KMS-11 (cell line): Measurements from ENCODE around the gene NPEPL1.

Source experiments
- H2AFZ ChIP-seq: fragments of 200-600 bp; sonication (generic); 2 replicates; pipeline ENCODE4 v1.6.1; 2016; ENCODE audit warnings: antibody characterized with exemption, mixed run types, low read depth
- H3K27ac ChIP-seq: fragments of 200-600 bp; sonication (generic); 2 replicates; pipeline ENCODE4 v1.6.1; 2016; ENCODE audit warnings: mild to moderate bottlenecking, mixed run types
- H3K27me3 ChIP-seq: fragments of 200-600 bp; sonication (generic); 2 replicates; pipeline ENCODE4 v1.6.1; 2017; ENCODE audit warnings: mild to moderate bottlenecking, low read depth, mixed run types, moderate library complexity; ENCODE audit not compliant: insufficient read depth
- H3K36me3 ChIP-seq: fragments of 200-600 bp; sonication (generic); 2 replicates; pipeline ENCODE4 v1.6.1; 2017; ENCODE audit warnings: mild to moderate bottlenecking, mixed run types; ENCODE audit not compliant: insufficient read depth
- H3K4me1 ChIP-seq: fragments of 200-600 bp; sonication (generic); 2 replicates; pipeline ENCODE4 v1.6.1; 2016; ENCODE audit warnings: mild to moderate bottlenecking, low read depth, mixed run types; ENCODE audit not compliant: poor library complexity, severe bottlenecking
- H3K4me2 ChIP-seq: fragments of 200-600 bp; sonication (generic); 2 replicates; pipeline ENCODE4 v1.7.0; 2016; ENCODE audit warnings: mild to moderate bottlenecking, mixed run types
- H3K4me3 ChIP-seq: fragments of 200-600 bp; sonication (generic); IDR thresholded peaks from 2 replicates; pipeline ENCODE4 v1.6.1; 2017; ENCODE audit warnings: low read depth, low read length, mixed read lengths; ENCODE audit not compliant: insufficient read depth
- H3K79me2 ChIP-seq: fragments of 200-600 bp; sonication (generic); 2 replicates; pipeline ENCODE4 v1.6.1; 2016; ENCODE audit warnings: low read depth, mixed run types; ENCODE audit not compliant: insufficient read depth
- H3K9ac ChIP-seq: fragments of 200-600 bp; sonication (generic); 2 replicates; pipeline ENCODE4 v1.6.1; 2016; ENCODE audit warnings: mild to moderate bottlenecking, mixed run types
- H4K20me1 ChIP-seq: fragments of 200-600 bp; sonication (generic); 2 replicates; pipeline ENCODE4 v1.6.1; 2016; ENCODE audit warnings: mild to moderate bottlenecking, mixed run types; ENCODE audit not compliant: insufficient read depth
- TF ChIP-seq, protein P1 (sequence below): fragments of 200-600 bp; sonication (generic); conservative IDR thresholded peaks from 2 replicates; pipeline ENCODE4 v1.6.1; 2017; ENCODE audit warnings: low read depth, mild to moderate bottlenecking, antibody characterized with exemption, low read length, moderate library complexity, mixed read lengths

NPEPL1 gene

DNA sequence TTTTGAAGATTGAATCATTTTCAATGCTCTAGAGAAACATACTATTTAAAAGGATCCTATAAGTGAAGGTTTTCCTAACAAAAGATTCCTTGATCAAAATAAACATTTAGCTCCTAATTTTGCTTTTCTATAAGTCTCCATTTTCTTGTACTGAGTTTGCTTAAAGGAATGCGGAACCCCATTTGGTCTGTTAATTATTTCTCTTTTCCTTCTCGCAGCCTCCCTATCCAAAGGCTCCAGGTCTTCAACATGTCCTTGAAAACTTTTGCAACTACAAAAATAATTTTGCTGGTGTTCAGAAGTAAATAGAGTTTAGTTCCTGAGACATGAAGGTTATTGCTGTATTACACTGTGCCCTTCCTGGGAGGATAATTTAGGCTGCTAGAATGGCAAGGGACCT lies 8.3 kb upstream of the NPEPL1 start:
- H3K79me2 ChIP-seq, result no peaks in the 10 kb centered on the region
- H3K27me3 ChIP-seq, result no peaks in the 10 kb centered on the region
- H3K4me2 ChIP-seq, result no peak overlapping the region
- no peaks in the 10 kb centered on the region for H4K20me1 ChIP-seq
- no peak overlapping the region for H3K27ac ChIP-seq
- no peaks in the 10 kb centered on the region for H3K36me3 ChIP-seq
- TF ChIP-seq, protein P1, sequence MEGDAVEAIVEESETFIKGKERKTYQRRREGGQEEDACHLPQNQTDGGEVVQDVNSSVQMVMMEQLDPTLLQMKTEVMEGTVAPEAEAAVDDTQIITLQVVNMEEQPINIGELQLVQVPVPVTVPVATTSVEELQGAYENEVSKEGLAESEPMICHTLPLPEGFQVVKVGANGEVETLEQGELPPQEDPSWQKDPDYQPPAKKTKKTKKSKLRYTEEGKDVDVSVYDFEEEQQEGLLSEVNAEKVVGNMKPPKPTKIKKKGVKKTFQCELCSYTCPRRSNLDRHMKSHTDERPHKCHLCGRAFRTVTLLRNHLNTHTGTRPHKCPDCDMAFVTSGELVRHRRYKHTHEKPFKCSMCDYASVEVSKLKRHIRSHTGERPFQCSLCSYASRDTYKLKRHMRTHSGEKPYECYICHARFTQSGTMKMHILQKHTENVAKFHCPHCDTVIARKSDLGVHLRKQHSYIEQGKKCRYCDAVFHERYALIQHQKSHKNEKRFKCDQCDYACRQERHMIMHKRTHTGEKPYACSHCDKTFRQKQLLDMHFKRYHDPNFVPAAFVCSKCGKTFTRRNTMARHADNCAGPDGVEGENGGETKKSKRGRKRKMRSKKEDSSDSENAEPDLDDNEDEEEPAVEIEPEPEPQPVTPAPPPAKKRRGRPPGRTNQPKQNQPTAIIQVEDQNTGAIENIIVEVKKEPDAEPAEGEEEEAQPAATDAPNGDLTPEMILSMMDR, result no peak
- no peak overlapping the region for H3K4me3 ChIP-seq
- no peaks in the 10 kb centered on the region for H3K4me1 ChIP-seq
- no peak overlapping the region for H2AFZ ChIP-seq
- H3K9ac ChIP-seq, result no peak overlapping the region

DNA sequence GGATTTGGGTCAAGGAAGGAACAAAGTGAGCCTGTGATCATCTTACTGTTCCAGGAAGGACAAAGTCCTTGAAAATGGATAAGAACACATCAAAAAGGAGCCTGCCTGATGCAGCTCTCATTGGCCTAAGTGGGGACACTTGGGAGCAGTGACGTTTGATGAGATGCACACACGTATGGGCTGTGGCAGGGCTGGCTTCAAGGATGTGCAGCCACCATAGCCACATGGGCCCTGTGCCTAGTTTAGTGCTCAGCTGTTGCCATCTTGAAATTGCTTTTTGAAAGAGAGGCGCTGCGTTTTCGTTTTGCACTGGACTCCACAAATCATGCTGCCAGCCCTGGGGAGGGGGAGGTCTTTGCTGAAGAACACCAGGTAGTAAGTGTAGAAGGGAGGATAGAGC lies 6.6 kb upstream of the NPEPL1 start:
- Histone ChIP-seq H3K79me2 (no peaks in the 10 kb centered on the region), H3K9ac (no peak overlapping the region), H3K4me3 (no peak overlapping the region), H3K27ac (no peak overlapping the region), H2AFZ (no peak overlapping the region), H3K4me2 (no peak overlapping the region), H3K27me3 (no peaks in the 10 kb centered on the region), H3K4me1 (no peaks in the 10 kb centered on the region), H4K20me1 (no peaks in the 10 kb centered on the region), H3K36me3 (no peaks in the 10 kb centered on the region)
- TF ChIP-seq, protein P1, result no peak

DNA sequence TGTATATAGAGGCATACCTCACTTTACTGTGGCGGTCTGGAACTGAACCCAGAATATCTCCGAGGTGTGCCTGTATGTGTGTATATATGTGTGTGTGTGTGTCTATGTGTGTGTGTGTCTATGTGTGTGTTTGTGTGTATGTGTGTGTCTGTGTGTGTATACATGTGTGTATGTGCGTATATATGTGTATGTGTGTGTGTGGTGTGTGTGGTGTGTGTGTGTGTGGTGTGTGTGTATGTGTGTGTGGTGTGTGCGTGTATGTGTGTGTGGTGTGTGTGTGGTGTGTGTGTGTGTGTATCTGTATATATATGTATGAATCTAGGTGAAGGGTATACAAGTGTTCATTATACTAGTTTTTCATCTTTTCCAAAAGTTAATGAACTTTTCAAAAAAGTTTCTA lies 4.2 kb upstream of the NPEPL1 start:
- Histone ChIP-seq H3K36me3 (no peaks in the 10 kb centered on the region), H3K4me2 (no peak overlapping the region), H3K27me3 (no peaks in the 10 kb centered on the region), H3K79me2 (no peaks in the 10 kb centered on the region), H4K20me1 (no peaks in the 10 kb centered on the region), H3K9ac (no peak overlapping the region), H3K27ac (no peak overlapping the region), H3K4me1 (no peaks in the 10 kb centered on the region), H3K4me3 (no peak overlapping the region), H2AFZ (no peak overlapping the region)
- TF ChIP-seq, protein P1, result no peak

DNA sequence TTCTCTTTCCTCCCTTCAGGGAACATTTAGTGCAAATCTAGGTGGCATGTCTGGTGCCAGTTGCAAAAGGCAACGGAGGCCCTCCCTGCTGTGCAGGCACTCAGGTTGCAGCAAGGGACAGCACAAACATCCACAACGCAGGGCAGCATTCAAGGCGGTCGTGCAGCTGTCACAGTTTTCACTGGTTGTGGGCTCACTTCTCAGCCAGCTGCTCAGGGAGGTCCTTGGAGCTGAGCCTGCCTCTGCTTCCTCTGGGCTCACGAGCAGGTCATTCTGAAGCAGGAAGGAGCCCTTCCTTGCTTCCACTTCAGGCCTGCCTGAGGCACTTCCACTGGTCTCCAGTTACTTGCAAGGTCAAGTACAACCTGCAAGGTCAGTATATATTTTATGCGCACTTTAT lies 3.8 kb upstream of the NPEPL1 start:
- Histone ChIP-seq H3K4me3 (no peak overlapping the region), H3K4me1 (peaks cover 3% of the 10 kb centered on the region), H3K4me2 (no peak overlapping the region), H3K27ac (no peak overlapping the region), H2AFZ (no peak overlapping the region), H4K20me1 (no peaks in the 10 kb centered on the region), H3K27me3 (no peaks in the 10 kb centered on the region), H3K79me2 (no peaks in the 10 kb centered on the region), H3K9ac (no peak overlapping the region), H3K36me3 (no peaks in the 10 kb centered on the region)
- TF ChIP-seq, protein P1, result no peak
